SU-DHL-6 (cell line): ENCODE data around the gene OTUD5.

Experiments
- H2AFZ ChIP-seq: fragments of 200-600 bp; sonication (generic); 2 replicates; pipeline ENCODE4 v1.6.1; 2014; ENCODE audit warnings: low read depth, mild to moderate bottlenecking, moderate library complexity, mixed read lengths, antibody characterized with exemption, low read length; ENCODE audit not compliant: severe bottlenecking
- H3F3A ChIP-seq: fragments of 200-600 bp; shearing (Covaris generic); 2 replicates; pipeline ENCODE4 v1.6.0; 2016; ENCODE audit warnings: antibody characterized with exemption, mild to moderate bottlenecking; ENCODE audit not compliant: insufficient read depth
- H3K27ac ChIP-seq: fragments of 200-600 bp; sonication (generic); 2 replicates; pipeline ENCODE4 v1.5.1; 2016; ENCODE audit warnings: low read depth, mild to moderate bottlenecking, low read length, moderate library complexity, mixed read lengths
- H3K27me3 ChIP-seq: fragments of 200-600 bp; sonication (generic), shearing (Covaris generic); 2 replicates; pipeline ENCODE4 v1.6.0; 2014; ENCODE audit warnings: mild to moderate bottlenecking, low read length
- H3K36me3 ChIP-seq: fragments of 200-600 bp; sonication (generic); 2 replicates; pipeline ENCODE4 v1.6.1; 2014; ENCODE audit warnings: mild to moderate bottlenecking, low read length, mixed read lengths
- H3K4me2 ChIP-seq: fragments of 300-600, 200-600 bp; shearing (Covaris generic), sonication (generic); 2 replicates; pipeline ENCODE4 v1.6.0; 2014; ENCODE audit warnings: low read length, low read depth, mild to moderate bottlenecking; ENCODE audit not compliant: poor library complexity, severe bottlenecking
- H3K4me3 ChIP-seq: fragments of 200-600 bp; sonication (generic); 2 replicates; pipeline ENCODE4 v1.5.1; 2014; ENCODE audit warnings: antibody characterized with exemption, low read length, mild to moderate bottlenecking, mixed read lengths; ENCODE audit not compliant: insufficient read depth, poor library complexity, severe bottlenecking
- H3K79me2 ChIP-seq: fragments of 200-600 bp; sonication (generic); 2 replicates; pipeline ENCODE4 v1.6.1; 2014; ENCODE audit warnings: mild to moderate bottlenecking, low read length, moderate library complexity; ENCODE audit not compliant: insufficient read depth
- H3K9ac ChIP-seq: fragments of 200-600 bp; sonication (generic); 2 replicates; pipeline ENCODE4 v1.7.0; 2014; ENCODE audit warnings: mild to moderate bottlenecking, low read length
- H3K9me2 ChIP-seq: fragments of 200-600 bp; sonication (generic); replicated peaks from 2 replicates; pipeline ENCODE4 v1.6.1; 2014; ENCODE audit warnings: low read length; ENCODE audit not compliant: insufficient read depth
- H3K9me3 ChIP-seq: fragments of 200-600 bp; sonication (generic); 2 replicates; pipeline ENCODE4 v1.6.1; 2014; ENCODE audit warnings: low read length, mixed read lengths; ENCODE audit not compliant: insufficient read depth
- H4K20me1 ChIP-seq: fragments of 200-600 bp; sonication (generic); 2 replicates; pipeline ENCODE4 v1.6.1; 2014; ENCODE audit warnings: low read depth, mild to moderate bottlenecking, antibody characterized with exemption, low read length, moderate library complexity, mixed read lengths
- CTCF ChIP-seq: fragments of 200-600 bp; sonication (generic); IDR thresholded peaks from one replicate; pipeline ENCODE4 v1.5.1; 2017; ENCODE audit warnings: antibody characterized with exemption, mild to moderate bottlenecking, low read length, moderate library complexity; ENCODE audit not compliant: insufficient read depth, poor library complexity, severe bottlenecking
- EZH2phosphoT487 ChIP-seq: fragments of 200-600 bp; sonication (generic), shearing (Covaris generic); conservative IDR thresholded peaks from 2 replicates; pipeline ENCODE4 v1.6.1; 2018; ENCODE audit warnings: mild to moderate bottlenecking, antibody characterized with exemption, low read length, moderate library complexity, mixed read lengths

OTUD5 gene

GRCh38 chrX:48938721-48939425 lies 18.5 kb downstream of the OTUD5 start:
- H3K4me2 ChIP-seq = peak overlapping the region; percentile 80
- TF ChIP-seq EZH2phosphoT487 (no peak), CTCF (no peak)

GRCh38 chrX:48937054-48937907 lies 20.1 kb downstream of the OTUD5 start:
- H3K79me2 ChIP-seq = no peaks in the 10 kb centered on the region
- peak overlapping the region; percentile 80 for H3K4me2 ChIP-seq

More at GRCh38 chrX:48938721-48939425, 18.5 kb downstream of the OTUD5 start:
- Histone ChIP-seq H3K36me3 (no peaks in the 10 kb centered on the region), H3K9me3 (no peaks in the 10 kb centered on the region), H2AFZ (no peak overlapping the region), H3K27ac (peak overlapping the region; percentile 97), H3K4me3 (peak overlapping the region; percentile 42), H4K20me1 (no peaks in the 10 kb centered on the region), H3K27me3 (no peaks in the 10 kb centered on the region), H3F3A (peaks cover 25% of the 10 kb centered on the region), H3K9me2 (no peaks in the 10 kb centered on the region), H3K79me2 (no peaks in the 10 kb centered on the region), H3K9ac (peak overlapping the region; percentile 34)

GRCh38 chrX:48936429-48937053 lies 20.9 kb downstream of the OTUD5 start:
- Histone ChIP-seq H3K27me3 (no peaks in the 10 kb centered on the region), H3K9ac (no peak overlapping the region), H3K79me2 (no peaks in the 10 kb centered on the region), H4K20me1 (no peaks in the 10 kb centered on the region), H3K9me2 (no peaks in the 10 kb centered on the region), H3K4me3 (no peak overlapping the region), H2AFZ (no peak overlapping the region), H3F3A (peaks cover 25% of the 10 kb centered on the region), H3K9me3 (no peaks in the 10 kb centered on the region), H3K27ac (peak overlapping the region; percentile 97), H3K36me3 (no peaks in the 10 kb centered on the region), H3K4me2 (peak overlapping the region; percentile 38)
- no peak for TF ChIP-seq CTCF
- no peak for TF ChIP-seq EZH2phosphoT487

More at GRCh38 chrX:48937054-48937907, 20.1 kb downstream of the OTUD5 start:
- Histone ChIP-seq H3K4me3 (no peak overlapping the region), H4K20me1 (no peaks in the 10 kb centered on the region), H3K27ac (peak overlapping the region; percentile 97), H3K9me3 (no peaks in the 10 kb centered on the region), H3F3A (peaks cover 25% of the 10 kb centered on the region), H3K9ac (peak overlapping the region; percentile 35), H3K27me3 (no peaks in the 10 kb centered on the region), H2AFZ (no peak overlapping the region), H3K36me3 (no peaks in the 10 kb centered on the region), H3K9me2 (no peaks in the 10 kb centered on the region)
- TF ChIP-seq CTCF (peak; percentile 43), EZH2phosphoT487 (no peak)
